Measurements from ENCODE around the gene PRELID2. TPM values are rescaled to one million over a fixed set of nuclear protein-coding genes. Genes with fewer than 3 reads are reported as not detected.
A peak's percentile ranks its signal among the peaks of the same experiment; 100 is the strongest.

Gene PRELID2
- total and polyA plus RNA-seq, 2 donors (not counting 3 experiments of a cell fraction or from before 2014, with no cell fraction given) = 3.2 to 16.4 TPM

DNA sequence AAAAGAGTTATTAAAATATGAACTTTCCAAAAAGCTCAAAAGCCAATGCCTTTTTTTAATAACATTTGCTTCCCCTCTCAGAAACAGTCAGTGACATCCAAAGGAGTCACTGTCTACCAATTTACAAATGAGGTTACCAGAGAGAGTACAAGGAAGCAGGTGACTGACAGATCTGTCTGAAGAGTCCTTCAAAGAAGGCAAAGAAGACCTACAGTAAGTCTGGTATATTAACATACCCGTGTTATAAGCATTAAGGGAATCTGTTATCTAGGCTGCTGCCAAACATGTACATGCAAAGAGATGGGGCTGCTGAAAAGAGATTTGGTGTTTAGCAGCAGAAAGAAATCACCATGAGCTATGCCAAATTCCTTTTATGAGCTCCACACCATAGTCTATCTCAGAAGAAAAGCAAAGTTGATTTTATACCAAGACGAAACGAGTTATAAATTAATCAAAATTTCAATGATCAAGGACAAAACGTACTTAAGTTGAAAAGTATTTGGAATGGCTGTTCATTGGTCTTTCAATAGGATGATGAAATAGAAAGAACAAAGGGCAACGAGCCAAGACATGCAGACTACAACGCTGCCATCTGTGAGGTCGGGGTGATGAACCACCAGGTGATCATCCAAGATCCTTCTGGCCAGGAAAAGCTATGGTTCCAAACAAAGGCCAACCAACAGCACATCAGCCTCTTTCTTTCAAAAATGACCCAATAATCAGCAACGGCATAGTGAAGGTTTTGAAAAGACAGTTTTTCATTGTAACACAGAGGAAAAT is 8.1 kb downstream of the PRELID2 start:
- no peaks in the 10 kb centered on the region for H3K27me3 ChIP-seq (ENCODE audit: control insufficient read depth in 2 of 2, insufficient read depth in 2 of 2, low read length in 2 of 2)
- no peaks in the 10 kb centered on the region for H3K36me3 ChIP-seq (ENCODE audit: control insufficient read depth in 2 of 2, extremely low read depth in 1 of 2, insufficient read depth in 2 of 2, low read length in 2 of 2)
- H4K20me1 ChIP-seq (replicated peaks; ENCODE audit: control insufficient read depth, extremely low read depth, insufficient read depth, low read length) = no peaks in the 10 kb centered on the region
- dilution Hi-C loops (cut with MboI; ENCODE audit: extremely low pct_ligation_motif_present, low sequenced_read_pairs) (no loop called here), intact Hi-C loops (cut with micrococcal nuclease) (loop anchor here (5.0 to 10.0 kb wide), 3 partner anchors 342 to 585 kb away; no protein-coding TSS in a partner anchor)
- no peak overlapping the region for H2AFZ ChIP-seq (ENCODE audit: low read depth, low read length)
- peaks cover 8% of the 10 kb centered on the region for H3K79me2 ChIP-seq (ENCODE audit: control insufficient read depth, insufficient read depth, low read length)
- no TSS peak for BruUV-seq (replicated peaks)
- DNase-seq (ENCODE audit: low read depth, low spot score) = no peak
- no peak overlapping the region for H3K4me2 ChIP-seq (ENCODE audit: insufficient read depth, low read length)
- no peak overlapping the region for H3K4me3 ChIP-seq (replicated peaks in 1 of 3; ENCODE audit: insufficient read depth in 1 of 3, low read depth in 1 of 3, low read length in 3 of 3)
- no peaks in the 10 kb centered on the region for H3K9me3 ChIP-seq (replicated peaks; ENCODE audit: control insufficient read depth, insufficient read depth, low read length)
- no peak for TF ChIP-seq JUN (IDR thresholded peaks at IDR 0.05; ENCODE audit: borderline replicate concordance, insufficient read depth, insufficient read length, low read depth)
- no peak for TF ChIP-seq MAX (IDR thresholded peaks at IDR 0.05; ENCODE audit: insufficient read depth, insufficient read length)
- no peak for TF ChIP-seq GATA2 (IDR thresholded peaks at IDR 0.05; ENCODE audit: insufficient read depth, insufficient read length, low read depth, low read length)
- TF ChIP-seq POLR2AphosphoS5 (IDR thresholded peaks at IDR 0.05; ENCODE audit: insufficient read depth, low read depth, low read length) = no peak
- no peak overlapping the region for H3K9ac ChIP-seq (replicated peaks; ENCODE audit: extremely low read depth, insufficient read depth, low read length)
- ChIA-PET CTCF (interaction anchor here (1.0 to 6.7 kb wide), 13 partner anchors 14 to 1625 kb away, joined by 3 to 97 read pairs (median 10); no protein-coding TSS in a partner anchor), POLR2A (no interaction called here)
- H3K4me1 ChIP-seq (ENCODE audit: control insufficient read depth, extremely low read depth, insufficient read depth, low read length) = peaks cover 23% of the 10 kb centered on the region
- no peak for FAIRE-seq
- H3K9me1 ChIP-seq (replicated peaks; ENCODE audit: control insufficient read depth, extremely low read depth, insufficient read depth, low read length) = no peaks in the 10 kb centered on the region
- H3K27ac ChIP-seq (ENCODE audit: insufficient read depth, low read depth, low read length) = no peak overlapping the region

DNA sequence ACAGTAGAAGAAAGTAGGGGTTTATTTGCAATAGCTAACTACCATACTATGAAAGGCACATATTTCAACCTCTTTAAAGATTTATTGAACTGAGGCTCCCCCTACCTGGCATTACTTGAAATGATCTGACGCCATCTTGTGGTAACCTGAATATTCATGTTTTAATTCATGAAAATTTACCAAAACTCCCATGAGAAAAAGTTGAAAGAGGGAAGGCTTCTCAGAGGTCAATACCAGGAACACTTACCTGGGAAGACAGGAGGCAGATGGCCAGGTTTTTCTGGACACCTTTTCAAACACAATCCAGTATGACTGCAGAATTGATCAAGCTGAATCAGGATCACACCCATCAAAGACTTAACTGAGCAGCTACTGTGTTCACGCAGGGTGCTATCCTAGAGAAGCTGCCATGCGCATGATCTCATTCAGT is 9.4 kb downstream of the PRELID2 start:
- Histone ChIP-seq H3K79me2 (ENCODE audit: control insufficient read depth, insufficient read depth, low read length) (peaks cover 8% of the 10 kb centered on the region), H3K4me3 (replicated peaks in 1 of 3; ENCODE audit: insufficient read depth in 1 of 3, low read depth in 1 of 3, low read length in 3 of 3) (no peak overlapping the region), H3K27ac (ENCODE audit: insufficient read depth, low read depth, low read length) (no peak overlapping the region), H3K9ac (replicated peaks; ENCODE audit: extremely low read depth, insufficient read depth, low read length) (no peak overlapping the region), H3K27me3 (ENCODE audit: control insufficient read depth in 2 of 2, insufficient read depth in 2 of 2, low read length in 2 of 2) (no peaks in the 10 kb centered on the region), H4K20me1 (replicated peaks; ENCODE audit: control insufficient read depth, extremely low read depth, insufficient read depth, low read length) (no peaks in the 10 kb centered on the region), H2AFZ (ENCODE audit: low read depth, low read length) (no peak overlapping the region), H3K4me2 (ENCODE audit: insufficient read depth, low read length) (no peak overlapping the region), H3K36me3 (ENCODE audit: control insufficient read depth in 2 of 2, extremely low read depth in 1 of 2, insufficient read depth in 2 of 2, low read length in 2 of 2) (no peaks in the 10 kb centered on the region), H3K4me1 (ENCODE audit: control insufficient read depth, extremely low read depth, insufficient read depth, low read length) (peaks cover 21% of the 10 kb centered on the region), H3K9me3 (replicated peaks; ENCODE audit: control insufficient read depth, insufficient read depth, low read length) (no peaks in the 10 kb centered on the region), H3K9me1 (replicated peaks; ENCODE audit: control insufficient read depth, extremely low read depth, insufficient read depth, low read length) (no peaks in the 10 kb centered on the region)
- TF ChIP-seq GATA2 (IDR thresholded peaks at IDR 0.05; ENCODE audit: insufficient read depth, insufficient read length, low read depth, low read length) (no peak), POLR2AphosphoS5 (IDR thresholded peaks at IDR 0.05; ENCODE audit: insufficient read depth, low read depth, low read length) (no peak), POLR2A (IDR thresholded peaks at IDR 0.05; ENCODE audit: low read depth, low read length) (no peak), EZH2 (IDR thresholded peaks at IDR 0.05; ENCODE audit: borderline replicate concordance, low read depth, low read length, severe bottlenecking) (no peak), CTCF (IDR thresholded peaks at IDR 0.05; ENCODE audit: extremely low read depth in 1 of 2, insufficient read depth in 1 of 2, low read depth in 1 of 2, low read length in 2 of 2) (peak; percentile 54 to 59), MAX (IDR thresholded peaks at IDR 0.05; ENCODE audit: insufficient read depth, insufficient read length) (no peak), JUN (IDR thresholded peaks at IDR 0.05; ENCODE audit: borderline replicate concordance, insufficient read depth, insufficient read length, low read depth) (no peak), FOS (IDR thresholded peaks at IDR 0.05; ENCODE audit: borderline replicate concordance, insufficient read depth, low read length) (no peak)
- DNase-seq (ENCODE audit: low read depth, low spot score) (peak; percentile 56), FAIRE-seq (no peak)
- intact Hi-C loops (cut with micrococcal nuclease) (loop anchor here (1.0 to 10.0 kb wide), 9 partner anchors 63 to 1623 kb away; no protein-coding TSS in a partner anchor), dilution Hi-C loops (cut with MboI; ENCODE audit: extremely low pct_ligation_motif_present, low sequenced_read_pairs) (no loop called here)
- no TSS peak for BruUV-seq (replicated peaks)
- POLR2A ChIA-PET = interaction anchor here (1.0 kb wide), 1 partner anchor 122 kb away, joined by 4 read pairs; no protein-coding TSS in a partner anchor
- CTCF ChIA-PET = interaction anchor here (0.6 to 6.7 kb wide), 42 partner anchors 9 to 1624 kb away, joined by 3 to 97 read pairs (median 4); partner anchors contain the start of gene PRELID2
